Stimulated activated CD8-positive, alpha-beta memory T cell treated with anti-CD3 and anti-CD28 coated beads, Interleukin-15, amount 100 ng/mL, for 4 hours (primary cell): ENCODE data around the gene DNPH1.

Experiments
- DNase-seq, 2 donors: peaks; one replicate each; pipeline ENCODE4 v3.0.0-alpha.2; 2020; ENCODE audit warnings: low read depth in 2 of 2

Gene DNPH1

GRCh38 chr6:43263314-43264178 lies 34.3 kb upstream of the DNPH1 start:
- peak; percentile 41 to 50 for DNase-seq

- DNase-seq: no peak
Observed at GRCh38 chr6:43262780-43263313, 33.6 kb upstream of the DNPH1 start.

GRCh38 chr6:43262000-43262779 lies 32.9 kb upstream of the DNPH1 start:
- no peak for DNase-seq

- no peak for DNase-seq
Observed at GRCh38 chr6:43261198-43261597, 31.9 kb upstream of the DNPH1 start.

GRCh38 chr6:43260791-43261190 lies 31.5 kb upstream of the DNPH1 start:
- no peak for DNase-seq

GRCh38 chr6:43258807-43259686 lies 29.8 kb upstream of the DNPH1 start:
- DNase-seq: no peak

- DNase-seq: no peak
Observed at GRCh38 chr6:43258180-43258579, 28.9 kb upstream of the DNPH1 start.

GRCh38 chr6:43257367-43258145 lies 28.3 kb upstream of the DNPH1 start:
- no peak for DNase-seq

GRCh38 chr6:43256670-43257366 lies 27.5 kb upstream of the DNPH1 start:
- DNase-seq: no peak

- DNase-seq: no peak
Observed at GRCh38 chr6:43255408-43256054, 26.2 kb upstream of the DNPH1 start.

- no peak for DNase-seq
Observed at GRCh38 chr6:43254846-43255245, 25.6 kb upstream of the DNPH1 start.

GRCh38 chr6:43254138-43254817 lies 25.0 kb upstream of the DNPH1 start:
- DNase-seq: no peak

GRCh38 chr6:43253401-43253800 lies 24.1 kb upstream of the DNPH1 start:
- no peak for DNase-seq

GRCh38 chr6:43250992-43251373 lies 21.7 kb upstream of the DNPH1 start:
- no peak for DNase-seq

GRCh38 chr6:43248791-43249190 lies 19.5 kb upstream of the DNPH1 start:
- DNase-seq: no peak

GRCh38 chr6:43248101-43248500 lies 18.8 kb upstream of the DNPH1 start:
- DNase-seq: no peak

GRCh38 chr6:43247114-43247999 lies 18.1 kb upstream of the DNPH1 start:
- DNase-seq: peak; percentile 53 to 66
